A549 treated with CpdA at 1 μM for 4 hours (cell line): ENCODE results near the gene ATP6V1D. TPM values are rescaled to one million over a fixed set of nuclear protein-coding genes. Genes with fewer than 3 reads are reported as not detected.

ENCODE experiments used
- total RNA-seq: library from RNA; stranded (reverse); fragments of 200-300 nt; extraction: Qiagen RNA extraction; gene quantifications from 5 replicates; pipeline ENCODE4 v1.2.3, GENCODE V29; 2022; ENCODE audit warnings: low read depth

Gene ATP6V1D
- total RNA-seq, result 71.3 to 122 TPM (median 78.2 TPM) in 5 replicates

GRCh38 chr14:67359775-67360469, at the start of gene ATP6V1D, which contains the start of gene EIF2S1:
ATP6V1D (minus strand) TSS chr14:67359804; CDS start chr14:67359698, 106 bp downstream.
EIF2S1 (plus strand) TSS chr14:67360328; CDS start chr14:67364768, 4,440 bp downstream.

Other genes with a start within 250 kb of the ATP6V1D start
- gene GARIN2, start 170.4 kb downstream of the ATP6V1D start, total RNA-seq, result 0.09 to 0.19 TPM in 2 of 5 replicates, not detected in the others
- gene PALS1, start 118.4 kb downstream of the ATP6V1D start, total RNA-seq, result 15.3 to 20.1 TPM (median 17.4 TPM) in 5 replicates
- 248 to 400 TPM (median 262 TPM) in 5 replicates for gene EIF2S1, start 524 bp upstream of the ATP6V1D start, total RNA-seq
- 26.5 to 31.9 TPM (median 27.8 TPM) in 5 replicates for gene PLEK2, start 52.4 kb upstream of the ATP6V1D start, total RNA-seq
- 0.17 to 0.57 TPM (median 0.24 TPM) in 5 replicates for gene TMEM229B, start 128.9 kb upstream of the ATP6V1D start, total RNA-seq
- gene PLEKHH1, start 173.5 kb upstream of the ATP6V1D start, total RNA-seq, result 3.1 to 5.2 TPM (median 4.3 TPM) in 5 replicates
- 18.8 to 22.0 TPM (median 21.2 TPM) in 5 replicates for gene PIGH, start 240.5 kb upstream of the ATP6V1D start, total RNA-seq